Duodenal mucosa (tissue), 2 donors: ENCODE measurements around the gene ABCC9.

ENCODE experiments used
- H3K27ac ChIP-seq: one replicate; pipeline ENCODE4 v1.7.0; 2013; ENCODE audit warnings: low read depth, low read length
- H3K27me3 ChIP-seq, 2 donors: one replicate each; pipeline ENCODE4 v1.7.0; 2013; ENCODE audit warnings: low read length in 2 of 2, control low read depth in 1 of 2; ENCODE audit not compliant: insufficient read depth in 2 of 2, control insufficient read depth in 1 of 2
- H3K36me3 ChIP-seq, 2 donors: one replicate each; pipeline ENCODE4 v1.7.0; 2013; ENCODE audit warnings: low read length in 2 of 2, control low read depth in 1 of 2; ENCODE audit not compliant: insufficient read depth in 2 of 2, control insufficient read depth in 1 of 2
- H3K4me1 ChIP-seq, 2 donors: one replicate each; pipeline ENCODE4 v1.7.0; 2013; ENCODE audit warnings: low read length in 2 of 2, control low read depth in 1 of 2; ENCODE audit not compliant: insufficient read depth in 2 of 2, control insufficient read depth in 1 of 2
- H3K4me3 ChIP-seq, 2 donors: one replicate each; pipeline ENCODE4 v1.7.0; 2013; ENCODE audit warnings: low read length in 2 of 2, low read depth in 1 of 2
- H3K9ac ChIP-seq, 2 donors: one replicate each; pipeline ENCODE4 v1.7.0; 2013; ENCODE audit warnings: low read length in 2 of 2, low read depth in 1 of 2
- H3K9me3 ChIP-seq, 2 donors: one replicate each; pipeline ENCODE4 v1.7.0; 2013; ENCODE audit warnings: low read length in 2 of 2, control low read depth in 1 of 2; ENCODE audit not compliant: control insufficient read depth in 1 of 2

Gene ABCC9

GRCh38 chr12:21940549-21941505, at the start of gene ABCC9:
TSS of gene ABCC9 (minus strand) at chr12:21941426. CDS start at chr12:21936674, 4,752 bp downstream.
- peaks cover 27 to 44% of the 10 kb centered on the region in 2 donors for H3K27me3 ChIP-seq
- peak within 1 kb of the TSS; percentile 51 for H3K27ac ChIP-seq
- H3K9ac ChIP-seq = peak within 1 kb of the TSS in 1 of 2 donors; percentile 33
- H3K4me1 ChIP-seq = peaks cover 0 to 13% of the 10 kb centered on the region in 2 donors
- H3K9me3 ChIP-seq = no peaks in the 10 kb centered on the region
- H3K36me3 ChIP-seq = no peaks in the 10 kb centered on the region
- peak within 1 kb of the TSS; percentile 51 to 55 for H3K4me3 ChIP-seq

- H3K4me1 ChIP-seq = peaks cover 0 to 16% of the 10 kb centered on the region in 2 donors
- H3K27me3 ChIP-seq = no peaks in the 10 kb centered on the region
- H3K36me3 ChIP-seq = no peaks in the 10 kb centered on the region
- H3K4me3 ChIP-seq = no peak overlapping the region
- H3K9ac ChIP-seq = no peak overlapping the region
- no peaks in the 10 kb centered on the region for H3K9me3 ChIP-seq
- no peak overlapping the region for H3K27ac ChIP-seq
These were observed 48.7 kb upstream of the ABCC9 start for GRCh38 chr12:21989819-21990412.

- no peaks in the 10 kb centered on the region for H3K9me3 ChIP-seq
- no peaks in the 10 kb centered on the region for H3K36me3 ChIP-seq
- H3K4me3 ChIP-seq = no peak overlapping the region
- no peak overlapping the region for H3K27ac ChIP-seq
- H3K9ac ChIP-seq = no peak overlapping the region
- peaks cover 0 to 16% of the 10 kb centered on the region in 2 donors for H3K4me1 ChIP-seq
- H3K27me3 ChIP-seq = no peaks in the 10 kb centered on the region
These were observed 47.4 kb upstream of the ABCC9 start for GRCh38 chr12:21988619-21989018.

- Histone ChIP-seq H3K27ac (no peak overlapping the region), H3K9ac (no peak overlapping the region), H3K9me3 (no peaks in the 10 kb centered on the region), H3K4me1 (peaks cover 0 to 10% of the 10 kb centered on the region in 2 donors), H3K27me3 (no peaks in the 10 kb centered on the region), H3K36me3 (no peaks in the 10 kb centered on the region), H3K4me3 (no peak overlapping the region)
These were observed 46.5 kb upstream of the ABCC9 start for GRCh38 chr12:21987755-21988154.

- Histone ChIP-seq H3K27me3 (no peaks in the 10 kb centered on the region), H3K9me3 (no peaks in the 10 kb centered on the region), H3K27ac (no peak overlapping the region)
These were observed 43.9 kb upstream of the ABCC9 start for GRCh38 chr12:21985155-21985554.

GRCh38 chr12:21984375-21984774, 43.1 kb upstream of the ABCC9 start:
- Histone ChIP-seq H3K27me3 (no peaks in the 10 kb centered on the region), H3K9me3 (no peaks in the 10 kb centered on the region), H3K36me3 (no peaks in the 10 kb centered on the region), H3K27ac (no peak overlapping the region), H3K4me3 (no peak overlapping the region), H3K4me1 (no peaks in the 10 kb centered on the region), H3K9ac (no peak overlapping the region)

More at GRCh38 chr12:21985155-21985554, 43.9 kb upstream of the ABCC9 start:
- Histone ChIP-seq H3K4me3 (no peak overlapping the region), H3K36me3 (no peaks in the 10 kb centered on the region), H3K4me1 (no peaks in the 10 kb centered on the region), H3K9ac (no peak overlapping the region)

GRCh38 chr12:21983095-21983494, 41.9 kb upstream of the ABCC9 start:
- no peak overlapping the region for H3K9ac ChIP-seq
- H3K4me1 ChIP-seq = no peaks in the 10 kb centered on the region
- no peaks in the 10 kb centered on the region for H3K9me3 ChIP-seq
- no peak overlapping the region for H3K27ac ChIP-seq
- no peak overlapping the region for H3K4me3 ChIP-seq
- no peaks in the 10 kb centered on the region for H3K27me3 ChIP-seq
- no peaks in the 10 kb centered on the region for H3K36me3 ChIP-seq

- Histone ChIP-seq H3K27ac (no peak overlapping the region), H3K27me3 (no peaks in the 10 kb centered on the region), H3K4me3 (no peak overlapping the region), H3K36me3 (no peaks in the 10 kb centered on the region), H3K4me1 (no peaks in the 10 kb centered on the region), H3K9me3 (no peaks in the 10 kb centered on the region), H3K9ac (no peak overlapping the region)
These were observed 39.3 kb upstream of the ABCC9 start for GRCh38 chr12:21980544-21980943.

- Histone ChIP-seq H3K4me3 (no peak overlapping the region), H3K4me1 (no peaks in the 10 kb centered on the region), H3K9me3 (no peaks in the 10 kb centered on the region), H3K27me3 (no peaks in the 10 kb centered on the region), H3K36me3 (no peaks in the 10 kb centered on the region), H3K9ac (no peak overlapping the region), H3K27ac (no peak overlapping the region)
These were observed 34.1 kb upstream of the ABCC9 start for GRCh38 chr12:21975293-21975692.

GRCh38 chr12:21973221-21973620, 32.0 kb upstream of the ABCC9 start:
- no peaks in the 10 kb centered on the region for H3K4me1 ChIP-seq
- no peak overlapping the region for H3K27ac ChIP-seq
- no peak overlapping the region for H3K9ac ChIP-seq
- no peaks in the 10 kb centered on the region for H3K27me3 ChIP-seq
- H3K9me3 ChIP-seq = no peaks in the 10 kb centered on the region
- H3K36me3 ChIP-seq = no peaks in the 10 kb centered on the region
- no peak overlapping the region for H3K4me3 ChIP-seq
